NCI-H2029 (cell line): ENCODE results near the gene POR.

Experiments used
- DNase-seq: peaks from one replicate; lab custom pipeline; 2025; lab: John Stamatoyannopoulos, UW

POR gene

DNA sequence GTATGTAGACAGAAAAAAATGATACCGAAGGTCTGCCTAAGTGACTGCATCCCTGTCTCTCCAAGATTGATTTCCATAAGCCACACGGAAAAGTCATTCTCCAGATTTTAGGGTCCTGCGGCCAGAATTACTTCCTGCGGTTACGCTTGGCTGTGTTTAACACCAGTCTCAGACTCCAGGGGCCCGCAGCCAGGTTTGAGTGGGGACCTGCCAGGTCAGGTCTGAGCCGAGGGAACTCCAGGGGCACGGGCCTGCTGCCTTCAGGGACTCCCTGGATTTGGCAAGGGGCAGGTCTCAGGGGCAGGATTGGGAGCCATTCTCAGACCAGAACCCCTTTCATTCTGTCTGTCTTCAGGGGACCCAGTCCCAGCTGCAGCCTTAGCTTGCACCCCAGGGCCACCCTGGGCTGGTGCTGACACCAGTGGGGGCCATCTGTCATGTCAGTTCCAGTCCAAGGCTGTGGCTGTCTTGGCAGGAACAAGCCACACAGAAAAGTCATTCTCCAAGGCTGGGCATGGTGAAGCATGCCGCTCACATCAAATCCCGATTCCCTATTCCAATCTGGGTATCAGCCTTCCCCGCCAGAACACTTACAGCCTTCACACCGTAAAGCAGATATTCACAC, 40.5 kb downstream of the POR start:
- no peak for DNase-seq

DNA sequence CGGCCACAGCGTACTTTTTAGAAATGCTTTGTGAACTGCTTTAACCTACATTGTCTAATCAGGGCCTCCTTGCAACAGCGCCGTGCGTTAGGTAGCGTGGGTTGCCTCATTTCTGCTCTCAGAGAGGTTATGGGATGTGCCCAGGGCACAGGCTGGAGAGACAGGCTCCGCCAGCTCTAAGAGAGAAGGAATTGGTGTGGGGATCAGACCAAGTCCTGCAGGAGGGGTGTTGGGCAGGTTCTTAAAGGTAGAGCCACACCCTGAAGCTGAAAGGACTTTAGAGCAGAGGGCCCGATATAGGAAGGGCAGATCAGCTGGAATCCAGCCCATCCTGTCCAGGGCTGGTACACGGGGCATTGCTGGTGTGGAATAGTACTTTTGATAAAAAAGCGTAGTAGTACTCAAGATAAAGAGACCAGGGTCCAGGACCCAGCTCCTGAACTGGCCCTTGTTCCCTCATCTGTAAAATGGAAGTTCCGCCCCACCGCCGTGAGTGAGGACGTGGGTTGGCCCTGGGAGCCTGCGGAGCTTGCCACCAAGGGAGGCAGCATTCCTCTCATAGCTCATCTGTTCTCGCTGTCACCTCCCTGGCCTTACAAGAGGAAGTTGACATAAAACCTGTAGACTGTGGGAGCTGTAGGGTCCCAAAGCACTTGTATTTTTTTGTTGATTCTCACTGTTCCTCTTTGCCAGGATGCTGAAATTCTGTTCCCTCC, 42.2 kb downstream of the POR start:
- no peak for DNase-seq

DNA sequence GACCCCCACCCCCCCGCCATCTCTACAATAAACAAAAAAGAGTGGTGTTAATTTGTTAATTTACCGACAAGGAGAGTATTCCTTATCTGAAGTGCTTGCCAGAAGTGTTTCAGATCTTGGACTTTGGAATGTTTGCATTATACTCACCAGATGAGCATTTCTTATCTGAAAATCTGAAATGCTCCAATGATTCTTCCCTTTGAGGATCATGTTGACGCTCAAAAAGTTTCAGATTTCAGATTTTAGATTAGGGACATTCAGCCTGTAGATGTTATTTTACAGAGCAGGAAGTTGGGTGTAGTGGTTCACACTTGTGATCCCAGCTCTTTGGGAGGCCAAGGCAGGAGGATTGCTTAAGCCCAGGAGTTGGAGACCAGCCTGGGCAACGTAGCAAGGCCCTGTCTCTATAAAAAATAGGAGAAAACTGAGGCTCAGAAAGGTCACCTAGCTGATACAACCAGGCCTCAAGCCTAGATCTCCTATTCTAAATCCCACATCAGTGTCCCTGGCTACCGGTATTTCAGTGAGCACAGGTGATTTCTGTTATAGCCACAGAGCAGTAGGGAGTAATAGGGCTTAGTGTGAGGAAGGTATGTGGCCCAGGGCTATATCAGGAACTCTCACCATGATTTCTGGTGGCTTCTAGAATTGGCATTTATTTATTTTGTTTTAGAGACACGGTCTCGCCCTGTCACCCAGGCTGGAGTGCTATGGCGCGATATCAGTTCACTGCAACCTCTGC, 44.0 kb downstream of the POR start:
- DNase-seq = no peak

DNA sequence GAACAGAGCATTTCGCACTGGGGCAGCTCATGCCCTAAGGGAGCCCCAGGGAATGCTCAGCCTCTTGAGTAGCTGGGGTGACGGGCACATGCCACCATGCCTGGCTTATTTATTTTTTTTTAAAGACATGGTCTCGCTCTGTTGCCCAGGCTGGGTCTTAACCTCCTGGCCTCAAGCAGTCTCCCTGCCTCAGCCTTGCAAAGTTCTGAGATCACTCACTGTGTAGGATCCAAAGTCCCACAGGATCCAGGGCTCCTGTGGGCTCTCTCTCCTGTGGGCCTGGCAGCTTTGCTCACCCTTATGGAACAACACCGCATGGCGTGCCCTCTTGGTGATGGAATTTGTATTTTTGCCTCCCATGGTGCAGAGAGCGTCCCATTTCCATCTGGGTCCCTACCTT, 45.4 kb downstream of the POR start:
- no peak for DNase-seq

DNA sequence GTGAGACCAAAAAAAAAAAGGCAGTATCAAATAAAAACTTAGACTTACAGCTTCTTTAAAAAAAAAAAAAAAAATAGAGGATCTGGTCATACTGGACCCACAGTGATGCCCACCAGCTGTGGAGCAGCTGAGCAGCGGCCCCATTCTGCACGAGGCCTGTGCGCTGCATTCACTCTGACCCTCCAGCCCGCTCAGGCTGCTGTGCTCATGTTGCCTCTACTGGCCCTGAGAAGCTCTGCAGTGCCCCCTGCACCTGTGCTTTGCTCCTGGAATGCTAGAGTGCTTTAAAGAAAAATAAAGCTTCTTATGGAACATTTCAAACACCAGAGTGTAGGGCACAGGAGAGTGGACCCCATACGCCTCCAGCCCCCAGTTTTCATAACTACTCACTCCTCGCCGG, 46.3 kb downstream of the POR start:
- DNase-seq = no peak

DNA sequence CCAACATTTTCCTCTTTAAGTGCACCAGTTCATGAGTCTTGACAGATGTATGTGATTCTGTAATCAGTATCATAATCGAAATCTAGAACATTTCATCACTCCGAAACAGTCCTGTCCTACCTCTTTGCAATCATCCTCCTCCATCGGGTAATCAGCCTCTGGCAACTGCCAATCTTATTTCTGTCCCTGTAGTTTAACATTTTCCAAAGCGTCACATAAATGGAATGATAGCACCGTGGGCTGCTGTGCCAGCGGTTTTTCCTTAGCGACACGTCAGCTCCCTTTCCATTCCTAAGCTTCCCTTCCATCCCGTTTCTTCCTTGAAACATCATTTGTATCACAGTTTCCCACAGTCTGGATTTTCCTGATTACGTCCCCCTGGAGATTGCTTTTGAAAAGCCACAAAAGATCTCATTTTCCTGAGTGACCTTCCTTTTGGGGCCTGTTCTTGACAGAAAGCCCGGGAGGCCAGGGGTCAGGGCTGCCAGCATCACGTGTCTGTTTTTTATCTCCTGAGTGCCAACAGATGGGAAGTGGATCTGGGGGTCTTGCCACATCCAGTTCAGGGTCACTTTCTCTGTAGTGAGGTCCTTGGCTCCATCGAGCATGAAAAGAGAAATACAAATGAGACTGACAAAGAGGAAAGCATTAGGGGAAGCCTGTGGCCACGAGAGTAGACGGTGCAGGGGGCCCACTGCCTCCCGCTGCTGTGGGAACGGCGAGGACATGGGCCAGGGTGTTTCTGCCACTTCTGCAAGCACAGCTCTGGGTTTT, 47.8 kb downstream of the POR start:
- DNase-seq = no peak

DNA sequence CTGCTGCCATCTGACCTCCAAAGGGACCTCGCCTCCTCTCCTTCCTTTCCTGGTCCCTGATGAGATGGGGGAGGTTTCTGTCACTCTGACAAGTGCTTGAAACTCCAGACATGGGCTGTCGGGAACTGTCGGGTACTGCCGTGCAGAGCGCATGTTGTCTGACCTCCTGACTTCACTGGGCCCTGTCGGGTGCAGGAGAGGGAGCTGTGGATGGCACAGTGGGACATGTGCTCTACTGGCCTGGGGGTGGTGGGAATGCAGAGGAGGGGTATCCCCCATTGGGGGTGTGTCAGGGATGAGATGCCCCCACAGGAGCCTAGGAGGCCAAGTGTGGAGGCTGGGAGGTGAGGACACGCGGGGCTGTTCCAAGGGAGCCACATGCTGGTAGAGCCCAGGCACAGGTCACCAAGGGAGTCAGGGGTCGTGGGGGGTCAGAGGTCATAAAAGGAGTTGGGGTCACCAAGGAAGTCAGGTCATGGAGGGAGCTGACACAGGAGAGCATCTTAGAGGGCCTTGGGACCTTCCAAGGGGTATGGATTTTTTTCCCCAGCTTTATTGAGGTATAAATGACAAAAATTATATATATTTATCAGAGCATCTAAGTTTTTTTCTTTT, 48.5 kb downstream of the POR start:
- DNase-seq = no peak

DNA sequence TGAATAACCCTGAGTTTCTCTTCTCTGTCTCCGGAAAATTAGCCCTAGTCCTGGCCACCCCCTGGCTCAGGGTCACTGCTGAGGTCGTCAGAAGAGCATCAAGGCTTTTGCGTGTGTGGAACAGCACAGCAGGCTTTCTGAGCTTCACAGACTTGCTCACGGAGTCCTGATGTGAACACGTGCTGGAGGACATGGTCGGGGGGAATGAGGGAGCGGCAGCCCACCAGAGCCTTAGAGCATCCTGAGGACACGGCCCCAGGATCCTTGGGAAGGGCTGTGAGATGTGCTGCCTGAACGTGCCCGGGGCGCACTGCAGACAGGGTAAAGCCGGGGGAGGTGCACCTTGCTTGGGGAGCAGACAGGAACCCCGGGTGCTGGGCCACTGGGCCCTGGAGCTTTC, 50.7 kb downstream of the POR start:
- DNase-seq = no peak

DNA sequence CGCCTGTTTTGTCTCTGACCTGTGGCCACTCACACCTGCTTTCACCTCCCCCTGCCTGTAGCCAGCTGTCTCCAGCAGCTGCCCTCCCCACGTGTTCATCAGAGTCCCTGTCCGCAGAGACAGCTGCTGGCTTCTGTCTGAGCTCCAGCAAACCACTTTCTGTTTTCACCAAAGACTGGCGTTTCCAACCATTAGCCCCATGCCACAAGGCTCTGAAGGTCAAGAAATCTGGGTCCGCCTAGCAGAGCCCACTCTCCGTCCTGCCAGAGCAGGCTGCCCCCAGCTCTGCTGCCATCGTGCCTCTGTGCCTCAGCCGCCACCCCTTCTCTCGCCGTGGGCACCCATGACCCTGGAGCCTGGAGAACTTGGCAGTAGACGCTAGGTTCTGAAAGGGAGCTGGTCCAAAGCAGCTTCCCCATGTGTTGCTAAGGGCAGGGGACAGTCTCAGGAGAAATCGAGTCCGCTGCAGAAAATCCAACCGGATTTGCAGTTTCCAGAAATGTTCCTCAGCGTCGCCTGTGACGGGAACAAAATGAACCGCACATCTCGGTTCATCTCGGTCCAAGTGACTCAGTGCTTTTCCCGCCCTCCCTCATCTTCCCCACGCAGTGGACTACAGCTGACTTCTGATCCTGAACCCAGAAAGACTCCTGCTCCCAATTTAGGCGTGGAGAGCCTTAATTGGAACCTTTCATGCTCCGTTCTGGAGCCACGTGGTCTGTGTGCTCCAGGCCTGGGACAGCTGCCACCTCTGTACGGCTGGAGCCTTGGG, 51.4 kb downstream of the POR start:
- DNase-seq = peak; percentile 52

DNA sequence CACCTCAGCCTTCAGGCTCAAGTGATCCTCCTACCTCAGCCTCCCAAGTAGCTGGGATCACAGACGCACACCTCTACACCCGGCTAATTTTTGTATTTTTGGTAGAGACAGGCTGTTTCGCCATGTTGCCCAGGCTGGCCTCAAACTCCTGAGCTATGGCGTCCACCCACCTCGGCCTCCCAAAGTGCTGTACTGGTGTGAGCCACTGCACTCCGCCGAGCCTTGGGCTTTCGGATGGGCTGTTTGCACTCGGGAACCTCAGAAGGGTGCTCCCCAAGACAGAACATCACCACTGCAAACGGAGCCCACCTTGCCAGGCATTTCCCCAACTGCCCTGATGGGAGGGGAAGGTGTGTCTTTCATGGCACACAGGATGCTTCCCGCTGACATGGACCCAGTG, 52.1 kb downstream of the POR start:
- DNase-seq = no peak

DNA sequence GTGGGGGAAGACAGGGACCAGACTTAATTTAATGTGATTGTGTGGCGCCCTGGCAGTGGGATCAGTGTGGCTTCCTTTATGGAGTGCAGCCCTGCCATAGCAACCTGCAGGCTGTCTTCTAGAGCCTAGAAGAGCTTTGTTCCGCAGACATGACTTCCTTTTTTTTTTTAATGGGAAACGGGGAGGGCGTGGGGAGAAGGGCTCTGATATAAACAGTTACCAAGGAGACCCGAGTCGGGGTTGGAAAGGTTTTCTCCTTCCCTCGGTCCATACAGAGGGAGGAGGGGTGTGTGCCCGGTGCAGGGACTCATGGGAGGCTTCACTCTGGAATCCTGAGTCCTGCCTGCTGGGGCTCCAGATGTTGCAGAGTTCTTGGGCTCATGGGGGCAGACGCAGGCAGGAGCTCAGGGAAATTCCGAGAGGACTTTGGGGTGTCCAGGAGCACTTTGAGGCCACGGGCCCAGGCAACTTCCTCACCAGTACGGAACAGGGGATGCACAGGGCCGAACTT, 52.6 kb downstream of the POR start:
- peak; percentile 35 for DNase-seq

DNA sequence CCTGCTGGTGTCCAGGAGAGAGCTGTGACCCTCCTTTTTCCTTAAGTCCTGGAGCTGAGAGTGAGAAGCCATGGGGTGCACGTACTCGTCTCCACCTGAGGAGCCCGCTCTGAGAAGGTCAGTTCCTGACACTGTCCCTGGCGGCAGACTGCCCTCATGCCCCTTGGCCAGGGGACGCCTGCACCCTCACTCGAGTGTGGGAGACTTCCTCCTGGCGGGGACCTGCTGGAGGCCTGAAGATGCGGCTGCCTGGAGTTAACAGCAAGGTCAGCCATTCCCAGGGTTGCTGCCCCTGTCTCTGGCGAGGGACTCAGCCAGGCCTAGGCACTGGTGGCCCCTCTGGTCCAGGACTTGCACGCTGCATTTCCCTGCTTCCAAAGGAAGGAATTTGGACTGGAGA, 53.1 kb downstream of the POR start:
- DNase-seq = no peak

DNA sequence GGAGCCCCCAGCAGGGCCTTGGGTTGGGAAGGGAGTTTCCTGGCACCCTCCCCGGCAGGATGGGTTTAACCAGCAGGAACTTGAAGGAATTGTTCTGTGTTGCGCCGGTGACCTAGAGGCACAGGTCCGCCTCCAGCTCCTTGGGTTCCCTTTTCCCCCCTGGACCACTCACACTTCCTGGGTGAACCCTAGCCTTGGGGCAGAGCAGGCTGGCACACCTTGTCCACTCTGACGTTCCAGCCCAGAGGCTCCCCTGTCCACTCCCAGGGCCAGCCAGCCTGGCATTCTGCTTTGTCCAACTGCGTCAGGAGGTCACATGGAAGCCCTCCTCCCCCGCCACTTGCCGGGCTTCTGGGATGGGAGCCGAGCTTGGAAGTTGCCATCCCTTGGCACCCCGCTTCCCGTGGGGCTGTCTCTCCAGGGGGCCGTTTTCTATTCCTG, 53.6 kb downstream of the POR start:
- no peak for DNase-seq

DNA sequence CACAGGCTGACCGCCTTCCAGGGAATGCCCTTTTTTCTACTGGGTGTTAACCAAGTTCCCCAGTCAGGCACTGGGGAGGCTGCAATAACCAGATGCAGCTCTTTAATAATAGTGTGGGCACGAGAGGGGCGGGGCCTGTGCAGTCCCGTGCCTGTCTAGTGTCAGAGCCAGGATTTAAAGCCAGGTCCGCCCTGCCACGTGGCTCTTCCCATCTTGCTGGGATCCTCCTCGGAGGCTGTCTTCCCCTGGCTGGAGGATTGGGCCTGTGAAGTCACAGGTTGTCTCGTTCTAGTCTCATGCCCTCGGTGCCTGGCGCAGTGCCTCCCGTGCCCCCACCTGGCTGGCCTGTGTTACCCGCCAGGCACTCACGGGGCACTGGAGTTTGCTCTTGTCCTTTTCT, 54.2 kb downstream of the POR start:
- no peak for DNase-seq

DNA sequence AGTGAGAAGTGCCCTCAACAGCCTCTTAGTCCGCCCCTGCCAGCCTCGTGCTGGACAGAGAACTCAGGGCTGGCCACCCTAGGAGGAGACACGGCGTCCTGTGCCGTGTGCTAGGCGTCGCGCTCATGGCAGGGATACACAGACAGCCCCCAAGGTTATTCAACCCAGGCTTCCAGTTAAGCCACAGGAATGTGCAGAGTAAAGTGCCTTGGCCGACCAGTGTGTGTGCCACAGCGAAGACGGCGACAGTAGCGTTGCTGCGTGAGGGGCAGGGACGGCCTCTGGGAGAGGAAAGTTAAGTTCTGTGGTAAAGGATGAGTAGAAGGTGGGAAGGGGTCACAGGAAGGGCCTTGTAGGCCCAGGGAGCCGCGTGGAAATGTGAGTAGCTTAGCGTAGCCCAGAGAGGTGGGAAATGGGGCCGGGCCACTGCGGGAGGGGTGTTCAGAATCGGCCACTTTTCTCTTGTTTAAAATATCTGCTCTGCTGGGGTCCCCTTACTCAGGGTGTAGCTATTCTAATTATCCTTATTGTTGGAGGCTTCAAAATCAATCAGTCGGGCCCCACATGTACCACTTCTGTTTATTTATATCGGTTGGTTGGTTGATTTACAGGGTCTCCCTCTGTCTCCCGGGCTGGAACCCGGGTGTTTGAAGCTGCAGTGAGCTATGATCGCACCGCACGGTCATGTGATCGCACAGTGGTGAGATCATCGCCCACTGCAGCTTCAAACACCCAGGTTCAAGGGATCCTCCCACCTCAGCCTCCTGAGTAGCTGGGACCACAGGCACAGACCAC, 54.9 kb downstream of the POR start:
- no peak for DNase-seq

DNA sequence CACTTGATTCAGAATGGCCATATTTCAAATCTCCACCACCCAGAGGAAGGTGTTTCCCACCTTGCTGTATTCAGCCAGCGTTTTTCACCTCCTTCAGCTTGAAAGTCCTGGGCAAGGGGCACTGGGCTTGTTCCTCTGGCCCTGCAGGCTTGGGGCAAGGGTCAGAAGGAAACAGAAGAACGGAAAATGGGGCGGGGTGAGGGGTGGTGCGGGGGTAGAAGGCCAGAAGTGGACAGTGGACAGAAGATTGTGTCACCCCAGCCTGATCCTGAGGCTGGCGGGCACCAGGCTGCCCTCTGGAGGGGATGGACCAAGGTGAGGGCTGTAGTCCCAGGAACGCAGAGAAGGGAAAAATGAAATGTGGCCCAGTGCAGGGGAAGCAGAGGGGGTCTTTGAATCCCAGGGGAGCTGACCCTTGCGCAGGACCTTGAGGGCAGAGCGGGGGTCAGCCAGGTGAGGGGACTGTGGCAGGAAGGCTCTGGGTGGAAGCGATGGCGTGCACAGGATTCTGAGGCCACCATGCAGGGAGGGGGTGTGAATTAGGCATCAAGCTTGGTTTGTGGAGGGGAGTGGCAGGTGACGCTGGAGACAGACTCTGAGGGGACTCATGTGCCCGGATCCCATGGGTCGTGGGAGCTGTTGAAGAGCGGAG, 56.5 kb downstream of the POR start:
- DNase-seq = no peak

DNA sequence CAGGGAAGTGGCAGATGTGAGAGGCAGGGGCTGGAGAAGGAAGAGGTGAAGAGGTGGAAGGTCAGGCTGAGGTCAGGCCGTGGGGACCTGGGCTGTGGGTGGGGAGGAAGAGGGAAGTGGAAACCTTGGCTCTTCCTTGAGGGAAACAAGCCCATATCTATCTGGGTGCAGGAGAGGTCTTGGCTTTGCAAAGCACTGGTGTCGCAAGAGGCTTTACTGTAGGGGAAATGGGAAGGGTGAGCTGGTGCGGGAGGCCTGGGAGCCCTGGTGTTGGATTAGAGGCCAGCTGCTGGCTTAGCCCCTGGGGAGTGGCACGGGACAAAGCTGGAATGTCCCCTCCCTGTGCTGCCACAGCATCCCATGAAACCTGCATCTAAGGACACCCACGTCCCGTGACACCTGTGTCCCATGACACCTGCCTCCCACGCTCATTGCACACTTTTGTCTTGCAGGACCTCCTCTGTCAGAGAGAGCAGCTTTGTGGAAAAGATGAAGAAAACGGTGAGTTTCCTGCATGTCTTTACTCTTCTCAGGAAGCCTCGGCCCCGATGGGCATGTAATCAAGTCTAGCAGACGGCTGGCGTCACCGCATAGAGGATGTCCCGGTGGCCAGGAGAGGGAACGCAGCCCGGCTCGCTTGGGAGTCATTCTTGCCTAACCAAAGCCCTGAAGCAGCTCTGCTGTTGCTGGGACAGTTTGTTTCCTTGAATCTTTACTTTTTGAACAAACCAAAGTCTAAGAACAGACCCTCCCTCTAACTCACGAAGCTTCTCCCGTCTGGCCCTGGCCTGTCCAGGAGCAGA, 57.2 kb downstream of the POR start:
- no peak for DNase-seq

DNA sequence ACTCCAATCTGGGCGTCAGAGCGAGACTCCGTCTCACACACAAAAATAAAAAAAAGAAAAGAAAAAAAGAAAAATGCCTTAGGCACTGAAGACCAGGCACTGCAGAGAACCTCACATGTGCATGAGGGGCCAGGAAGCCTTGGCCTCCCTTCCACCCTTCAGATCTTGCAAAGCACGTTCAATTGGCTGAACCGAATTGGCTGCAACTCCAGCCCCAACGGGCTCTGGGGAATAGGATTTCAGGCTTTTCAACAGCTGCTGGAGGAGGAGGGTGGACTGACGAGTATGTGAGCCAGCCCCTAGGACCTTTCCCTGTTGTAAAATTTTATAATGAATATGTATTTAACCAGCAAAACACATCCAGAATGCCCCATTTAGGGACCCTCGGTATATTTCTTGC, 62.8 kb downstream of the POR start:
- DNase-seq = no peak
